T-helper 17 cell (primary cell): ENCODE data around the gene PRKAG1. TPM values are rescaled to one million over a fixed set of nuclear protein-coding genes. Genes with fewer than 3 reads are reported as not detected.

Source experiments
- ATAC-seq: fragments of 150-1000 bp; cut with Tn5 transposase; 2 replicates; pipeline ENCODE4 v1.10.0; 2021; ENCODE audit warnings: mild to moderate bottlenecking, moderate library complexity
- DNase-seq, 3 donors: peaks; one replicate each; pipeline versions ENCODE4 v3.0.0 to v3.0.0-alpha.2; 2020 to 2021
- H3K9me3 ChIP-seq: one replicate; pipeline ENCODE4 v1.7.0; 2013; ENCODE audit warnings: low read length, mild to moderate bottlenecking; ENCODE audit not compliant: control insufficient read depth, poor library complexity, severe bottlenecking
- H3K27ac Mint-ChIP-seq: one replicate; pipeline ENCODE4 v1.8.0; 2022; ENCODE audit warnings: mild to moderate bottlenecking, moderate library complexity, mixed read lengths
- H3K27me3 Mint-ChIP-seq: one replicate; pipeline ENCODE4 v1.8.0; 2022; ENCODE audit warnings: mixed read lengths
- H3K36me3 Mint-ChIP-seq: one replicate; pipeline ENCODE4 v1.8.0; 2022; ENCODE audit warnings: low read depth, mixed read lengths
- H3K4me1 Mint-ChIP-seq: one replicate; pipeline ENCODE4 v1.8.0; 2022; ENCODE audit warnings: mild to moderate bottlenecking, mixed read lengths
- H3K4me3 Mint-ChIP-seq: one replicate; pipeline ENCODE4 v1.8.0; 2022; ENCODE audit warnings: mild to moderate bottlenecking, moderate library complexity, mixed read lengths
- total RNA-seq, 4 donors: library from RNA in 2 of 4; stranded (reverse) in 2 of 4; gene quantifications; one replicate each; pipeline ENCODE4 v1.2.3 and lab custom pipeline; 2022 to 2026

PRKAG1 gene
- total RNA-seq, 2 donors from 2014 or later: 41.4 to 47.7 TPM

- H3K27me3 Mint-ChIP-seq: no peaks in the 10 kb centered on the region
- DNase-seq: no peak
- no peak for ATAC-seq
- H3K36me3 Mint-ChIP-seq: peaks cover 9% of the 10 kb centered on the region
- no peaks in the 10 kb centered on the region for H3K9me3 ChIP-seq
- H3K27ac Mint-ChIP-seq: peak overlapping the region; percentile 86
- H3K4me3 Mint-ChIP-seq: no peak overlapping the region
- peaks cover 8% of the 10 kb centered on the region for H3K4me1 Mint-ChIP-seq
Observed at GRCh38 chr12:49043241-49043640, 24.7 kb upstream of the PRKAG1 start.

GRCh38 chr12:49041881-49042484 is 23.4 kb upstream of the PRKAG1 start:
- Mint-ChIP-seq H3K27ac (no peak overlapping the region), H3K27me3 (no peaks in the 10 kb centered on the region), H3K4me1 (peaks cover 8% of the 10 kb centered on the region), H3K36me3 (peaks cover 9% of the 10 kb centered on the region), H3K4me3 (no peak overlapping the region)
- H3K9me3 ChIP-seq: no peaks in the 10 kb centered on the region
- DNase-seq (no peak), ATAC-seq (no peak)

GRCh38 chr12:49041036-49041880 is 22.7 kb upstream of the PRKAG1 start:
- peaks cover 9% of the 10 kb centered on the region for H3K36me3 Mint-ChIP-seq
- peak overlapping the region; percentile 68 for H3K27ac Mint-ChIP-seq
- no peaks in the 10 kb centered on the region for H3K9me3 ChIP-seq
- H3K4me3 Mint-ChIP-seq: no peak overlapping the region
- no peak for DNase-seq
- peaks cover 8% of the 10 kb centered on the region for H3K4me1 Mint-ChIP-seq
- H3K27me3 Mint-ChIP-seq: no peaks in the 10 kb centered on the region
- no peak for ATAC-seq

GRCh38 chr12:49040364-49040855 is 21.8 kb upstream of the PRKAG1 start:
- H3K9me3 ChIP-seq: no peaks in the 10 kb centered on the region
- DNase-seq: no peak
- no peak for ATAC-seq
- H3K36me3 Mint-ChIP-seq: peaks cover 9% of the 10 kb centered on the region
- H3K4me1 Mint-ChIP-seq: peaks cover 8% of the 10 kb centered on the region
- no peaks in the 10 kb centered on the region for H3K27me3 Mint-ChIP-seq
- no peak overlapping the region for H3K4me3 Mint-ChIP-seq
- peak overlapping the region; percentile 68 for H3K27ac Mint-ChIP-seq

- DNase-seq (no peak), ATAC-seq (no peak)
- H3K9me3 ChIP-seq: no peaks in the 10 kb centered on the region
- Mint-ChIP-seq H3K27ac (peak overlapping the region; percentile 68), H3K27me3 (no peaks in the 10 kb centered on the region), H3K4me3 (peak overlapping the region; percentile 47), H3K36me3 (peaks cover 9% of the 10 kb centered on the region), H3K4me1 (peaks cover 8% of the 10 kb centered on the region)
Observed at GRCh38 chr12:49039421-49040363, 21.1 kb upstream of the PRKAG1 start.

GRCh38 chr12:49038291-49038955 is 19.8 kb upstream of the PRKAG1 start:
- ATAC-seq: no peak
- no peak for DNase-seq
- Mint-ChIP-seq H3K27me3 (no peaks in the 10 kb centered on the region), H3K4me3 (no peak overlapping the region), H3K36me3 (peaks cover 4% of the 10 kb centered on the region), H3K27ac (no peak overlapping the region), H3K4me1 (peaks cover 8% of the 10 kb centered on the region)
- H3K9me3 ChIP-seq: no peaks in the 10 kb centered on the region

- H3K27me3 Mint-ChIP-seq: no peaks in the 10 kb centered on the region
- no peaks in the 10 kb centered on the region for H3K9me3 ChIP-seq
- H3K4me3 Mint-ChIP-seq: no peak overlapping the region
- DNase-seq (no peak), ATAC-seq (no peak)
- H3K4me1 Mint-ChIP-seq: peaks cover 8% of the 10 kb centered on the region
- no peak overlapping the region for H3K27ac Mint-ChIP-seq
- peaks cover 3% of the 10 kb centered on the region for H3K36me3 Mint-ChIP-seq
Observed at GRCh38 chr12:49037947-49038237, 19.3 kb upstream of the PRKAG1 start.

GRCh38 chr12:49037111-49037946 is 18.8 kb upstream of the PRKAG1 start:
- H3K4me3 Mint-ChIP-seq: no peak overlapping the region
- no peak overlapping the region for H3K27ac Mint-ChIP-seq
- H3K36me3 Mint-ChIP-seq: peaks cover 3% of the 10 kb centered on the region
- no peak for DNase-seq
- no peaks in the 10 kb centered on the region for H3K9me3 ChIP-seq
- H3K27me3 Mint-ChIP-seq: no peaks in the 10 kb centered on the region
- ATAC-seq: no peak
- peaks cover 8% of the 10 kb centered on the region for H3K4me1 Mint-ChIP-seq

GRCh38 chr12:49036029-49036428 is 17.5 kb upstream of the PRKAG1 start:
- H3K27ac Mint-ChIP-seq: peak overlapping the region; percentile 60
- H3K4me3 Mint-ChIP-seq: no peak overlapping the region
- H3K4me1 Mint-ChIP-seq: peaks cover 8% of the 10 kb centered on the region
- DNase-seq: no peak
- no peaks in the 10 kb centered on the region for H3K27me3 Mint-ChIP-seq
- H3K36me3 Mint-ChIP-seq: peaks cover 3% of the 10 kb centered on the region
- no peak for ATAC-seq
- no peaks in the 10 kb centered on the region for H3K9me3 ChIP-seq

- Mint-ChIP-seq H3K4me3 (no peak overlapping the region), H3K27me3 (no peaks in the 10 kb centered on the region), H3K27ac (peak overlapping the region; percentile 32), H3K36me3 (peaks cover 3% of the 10 kb centered on the region), H3K4me1 (peaks cover 6% of the 10 kb centered on the region)
- DNase-seq (no peak), ATAC-seq (no peak)
- H3K9me3 ChIP-seq: no peaks in the 10 kb centered on the region
Observed at GRCh38 chr12:49034286-49034622, 15.7 kb upstream of the PRKAG1 start.

GRCh38 chr12:49033611-49034285 is 15.2 kb upstream of the PRKAG1 start:
- Mint-ChIP-seq H3K4me3 (no peak overlapping the region), H3K36me3 (peaks cover under 1% of the 10 kb centered on the region), H3K27me3 (no peaks in the 10 kb centered on the region), H3K4me1 (peaks cover 3% of the 10 kb centered on the region), H3K27ac (peak overlapping the region; percentile 32)
- no peak for DNase-seq
- no peak for ATAC-seq
- no peaks in the 10 kb centered on the region for H3K9me3 ChIP-seq
